ENCODE data around the gene SLC22A12.

DNA sequence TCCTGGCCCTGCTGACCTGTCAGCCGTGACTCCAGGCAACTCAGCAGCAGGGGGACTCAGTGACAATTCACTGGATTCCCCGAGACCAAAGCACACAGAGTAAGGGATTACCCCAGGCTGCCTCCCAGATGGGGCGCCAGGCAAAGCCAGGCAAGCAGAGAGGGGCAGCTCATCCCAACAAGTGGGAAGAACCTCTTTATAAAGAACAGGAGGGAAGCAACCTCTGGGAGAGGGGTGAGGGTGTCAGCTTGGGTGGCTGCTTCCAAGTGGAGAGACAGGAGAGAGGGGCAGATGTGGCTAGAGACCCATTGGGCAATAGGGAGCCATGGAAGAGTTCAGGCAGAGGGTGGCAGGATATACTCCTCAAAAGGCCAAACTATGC lies 1.2 kb downstream of the SLC22A12 start:
- TF ChIP-seq ZC3H11A (IDR thresholded peaks at IDR 0.05) (no peak), PHF8 (IDR thresholded peaks at IDR 0.05; ENCODE audit: borderline replicate concordance, low read depth) (no peak), EHMT2 (IDR thresholded peaks at IDR 0.05; ENCODE audit: low read depth) (no peak), POLR2A (IDR thresholded peaks at IDR 0.05; ENCODE audit: low read length) (no peak), RAD21 (conservative IDR thresholded peaks at IDR 0.05 in 1 of 2, IDR thresholded peaks at IDR 0.05 in 1 of 2) (no peak), CBX8 (IDR thresholded peaks at IDR 0.05) (no peak), JUN (IDR thresholded peaks at IDR 0.05) (no peak), JUNB (IDR thresholded peaks at IDR 0.05) (no peak), CHD4 (IDR thresholded peaks at IDR 0.05; ENCODE audit: borderline replicate concordance) (no peak), EP300 (IDR thresholded peaks at IDR 0.05) (no peak), SMC3 (IDR thresholded peaks at IDR 0.05) (no peak)
- TF ChIP-seq, protein P1, sequence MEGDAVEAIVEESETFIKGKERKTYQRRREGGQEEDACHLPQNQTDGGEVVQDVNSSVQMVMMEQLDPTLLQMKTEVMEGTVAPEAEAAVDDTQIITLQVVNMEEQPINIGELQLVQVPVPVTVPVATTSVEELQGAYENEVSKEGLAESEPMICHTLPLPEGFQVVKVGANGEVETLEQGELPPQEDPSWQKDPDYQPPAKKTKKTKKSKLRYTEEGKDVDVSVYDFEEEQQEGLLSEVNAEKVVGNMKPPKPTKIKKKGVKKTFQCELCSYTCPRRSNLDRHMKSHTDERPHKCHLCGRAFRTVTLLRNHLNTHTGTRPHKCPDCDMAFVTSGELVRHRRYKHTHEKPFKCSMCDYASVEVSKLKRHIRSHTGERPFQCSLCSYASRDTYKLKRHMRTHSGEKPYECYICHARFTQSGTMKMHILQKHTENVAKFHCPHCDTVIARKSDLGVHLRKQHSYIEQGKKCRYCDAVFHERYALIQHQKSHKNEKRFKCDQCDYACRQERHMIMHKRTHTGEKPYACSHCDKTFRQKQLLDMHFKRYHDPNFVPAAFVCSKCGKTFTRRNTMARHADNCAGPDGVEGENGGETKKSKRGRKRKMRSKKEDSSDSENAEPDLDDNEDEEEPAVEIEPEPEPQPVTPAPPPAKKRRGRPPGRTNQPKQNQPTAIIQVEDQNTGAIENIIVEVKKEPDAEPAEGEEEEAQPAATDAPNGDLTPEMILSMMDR (IDR thresholded peaks at IDR 0.05) = no peak
- TF ChIP-seq, protein P2, sequence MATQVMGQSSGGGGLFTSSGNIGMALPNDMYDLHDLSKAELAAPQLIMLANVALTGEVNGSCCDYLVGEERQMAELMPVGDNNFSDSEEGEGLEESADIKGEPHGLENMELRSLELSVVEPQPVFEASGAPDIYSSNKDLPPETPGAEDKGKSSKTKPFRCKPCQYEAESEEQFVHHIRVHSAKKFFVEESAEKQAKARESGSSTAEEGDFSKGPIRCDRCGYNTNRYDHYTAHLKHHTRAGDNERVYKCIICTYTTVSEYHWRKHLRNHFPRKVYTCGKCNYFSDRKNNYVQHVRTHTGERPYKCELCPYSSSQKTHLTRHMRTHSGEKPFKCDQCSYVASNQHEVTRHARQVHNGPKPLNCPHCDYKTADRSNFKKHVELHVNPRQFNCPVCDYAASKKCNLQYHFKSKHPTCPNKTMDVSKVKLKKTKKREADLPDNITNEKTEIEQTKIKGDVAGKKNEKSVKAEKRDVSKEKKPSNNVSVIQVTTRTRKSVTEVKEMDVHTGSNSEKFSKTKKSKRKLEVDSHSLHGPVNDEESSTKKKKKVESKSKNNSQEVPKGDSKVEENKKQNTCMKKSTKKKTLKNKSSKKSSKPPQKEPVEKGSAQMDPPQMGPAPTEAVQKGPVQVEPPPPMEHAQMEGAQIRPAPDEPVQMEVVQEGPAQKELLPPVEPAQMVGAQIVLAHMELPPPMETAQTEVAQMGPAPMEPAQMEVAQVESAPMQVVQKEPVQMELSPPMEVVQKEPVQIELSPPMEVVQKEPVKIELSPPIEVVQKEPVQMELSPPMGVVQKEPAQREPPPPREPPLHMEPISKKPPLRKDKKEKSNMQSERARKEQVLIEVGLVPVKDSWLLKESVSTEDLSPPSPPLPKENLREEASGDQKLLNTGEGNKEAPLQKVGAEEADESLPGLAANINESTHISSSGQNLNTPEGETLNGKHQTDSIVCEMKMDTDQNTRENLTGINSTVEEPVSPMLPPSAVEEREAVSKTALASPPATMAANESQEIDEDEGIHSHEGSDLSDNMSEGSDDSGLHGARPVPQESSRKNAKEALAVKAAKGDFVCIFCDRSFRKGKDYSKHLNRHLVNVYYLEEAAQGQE (IDR thresholded peaks at IDR 0.05) = no peak
